Measurements from ENCODE around the gene FAM13C.

DNA sequence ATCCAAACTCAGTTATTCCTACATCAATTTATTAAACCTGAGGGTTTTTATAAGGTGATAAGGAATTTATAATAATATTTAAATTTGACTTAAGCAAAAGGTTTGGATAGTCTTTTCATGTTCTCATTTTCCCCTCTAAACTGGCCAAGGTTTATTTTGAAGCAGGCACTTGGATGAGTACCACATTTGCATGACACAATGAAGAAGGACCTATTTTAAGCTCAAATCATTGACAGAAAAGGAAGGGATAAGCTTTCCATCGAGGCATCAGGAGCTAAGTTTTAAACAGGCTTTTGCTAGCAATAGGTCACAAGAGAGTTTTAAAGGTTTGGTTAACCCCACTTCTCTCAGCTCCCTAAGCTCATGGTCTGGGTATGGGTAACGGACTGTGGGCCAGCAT, 28.7 kb upstream of the FAM13C start:
- TF ChIP-seq POLR2A (IDR thresholded peaks at IDR 0.05), result no peak
- TF ChIP-seq, protein P1, sequence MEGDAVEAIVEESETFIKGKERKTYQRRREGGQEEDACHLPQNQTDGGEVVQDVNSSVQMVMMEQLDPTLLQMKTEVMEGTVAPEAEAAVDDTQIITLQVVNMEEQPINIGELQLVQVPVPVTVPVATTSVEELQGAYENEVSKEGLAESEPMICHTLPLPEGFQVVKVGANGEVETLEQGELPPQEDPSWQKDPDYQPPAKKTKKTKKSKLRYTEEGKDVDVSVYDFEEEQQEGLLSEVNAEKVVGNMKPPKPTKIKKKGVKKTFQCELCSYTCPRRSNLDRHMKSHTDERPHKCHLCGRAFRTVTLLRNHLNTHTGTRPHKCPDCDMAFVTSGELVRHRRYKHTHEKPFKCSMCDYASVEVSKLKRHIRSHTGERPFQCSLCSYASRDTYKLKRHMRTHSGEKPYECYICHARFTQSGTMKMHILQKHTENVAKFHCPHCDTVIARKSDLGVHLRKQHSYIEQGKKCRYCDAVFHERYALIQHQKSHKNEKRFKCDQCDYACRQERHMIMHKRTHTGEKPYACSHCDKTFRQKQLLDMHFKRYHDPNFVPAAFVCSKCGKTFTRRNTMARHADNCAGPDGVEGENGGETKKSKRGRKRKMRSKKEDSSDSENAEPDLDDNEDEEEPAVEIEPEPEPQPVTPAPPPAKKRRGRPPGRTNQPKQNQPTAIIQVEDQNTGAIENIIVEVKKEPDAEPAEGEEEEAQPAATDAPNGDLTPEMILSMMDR (IDR thresholded peaks at IDR 0.05), result no peak
- no peak for TF ChIP-seq EP300 (IDR thresholded peaks at IDR 0.05)

All from tibial nerve (tissue), 4 donors.